Activated CD4-positive, CD25-positive, alpha-beta regulatory T cell treated with anti-CD3 and anti-CD28 coated beads, Interleukin-2, amount 50 U/mL, for 16 hours (primary cell): ENCODE measurements around the gene TVP23B.
A peak's percentile ranks its signal among the peaks of the same experiment; 100 is the strongest.
"Not testable (repeated sequence)": the region's sequence is repeated elsewhere in the genome, so short reads cannot be mapped to it uniquely, and the experiment has no call there.

Source experiments
- DNase-seq: peaks from one replicate; pipeline ENCODE4 v3.0.0-alpha.2; 2020; ENCODE audit warnings: low read depth, low spot score

TVP23B gene

DNA sequence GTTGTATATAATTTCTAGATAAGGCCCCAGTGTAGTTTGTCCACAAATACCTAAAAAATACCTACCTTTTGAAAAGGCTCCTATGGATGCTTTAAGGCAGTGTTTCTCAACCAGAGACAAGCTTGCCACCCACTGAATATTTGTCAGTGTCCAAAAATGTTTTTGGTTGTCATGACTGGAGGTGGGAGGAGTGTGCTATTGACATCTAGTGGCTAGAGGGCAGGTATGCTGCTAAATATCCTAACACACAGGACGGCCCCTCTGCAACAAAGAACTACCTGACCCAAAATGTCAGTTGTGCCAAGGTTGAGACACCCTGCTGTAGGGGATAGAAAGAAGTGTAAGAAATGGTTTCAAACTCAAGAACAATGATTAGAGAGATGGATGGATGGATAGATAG is 10.4 kb downstream of the TVP23B start:
- DNase-seq: not testable (repeated sequence)

DNA sequence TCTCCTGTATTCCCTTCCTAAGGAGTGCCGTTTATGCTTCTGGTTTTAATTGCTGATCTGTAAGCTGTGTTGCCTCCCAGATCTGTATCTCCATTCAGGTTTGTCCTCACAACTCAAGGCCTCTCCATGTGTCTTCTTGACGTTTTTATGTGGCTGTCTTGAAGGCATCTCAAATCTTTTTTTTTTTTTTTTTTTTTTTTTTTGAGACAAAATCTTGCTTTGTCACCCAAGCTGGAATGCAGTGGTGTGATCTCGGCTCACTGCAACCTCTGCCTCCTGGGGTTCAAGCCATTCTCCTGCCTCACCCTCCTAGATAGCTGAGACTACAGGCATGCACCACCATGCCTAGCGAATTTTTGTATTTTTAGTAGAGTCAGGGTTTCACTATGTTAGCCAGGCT is 13.9 kb downstream of the TVP23B start:
- DNase-seq: not testable (repeated sequence)

DNA sequence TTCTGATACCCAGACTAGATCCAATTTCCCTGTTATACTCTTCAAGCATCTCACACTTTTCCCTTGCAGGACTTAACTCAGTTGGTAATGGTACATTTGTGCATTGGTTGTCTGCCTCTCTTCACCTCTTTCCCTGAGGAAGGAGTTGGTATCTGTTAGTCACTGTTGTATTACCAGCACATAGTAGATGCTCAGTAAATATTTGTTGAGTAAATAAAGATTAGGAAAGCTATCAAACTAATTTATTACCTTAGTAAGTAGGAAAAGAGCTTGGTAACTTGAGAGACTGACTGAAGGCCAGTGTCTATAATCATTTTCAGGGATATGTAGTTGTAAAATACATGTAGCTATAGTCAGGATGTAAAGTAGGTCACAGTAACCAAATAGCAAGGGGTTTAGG is 15.9 kb downstream of the TVP23B start:
- DNase-seq: not testable (repeated sequence)

DNA sequence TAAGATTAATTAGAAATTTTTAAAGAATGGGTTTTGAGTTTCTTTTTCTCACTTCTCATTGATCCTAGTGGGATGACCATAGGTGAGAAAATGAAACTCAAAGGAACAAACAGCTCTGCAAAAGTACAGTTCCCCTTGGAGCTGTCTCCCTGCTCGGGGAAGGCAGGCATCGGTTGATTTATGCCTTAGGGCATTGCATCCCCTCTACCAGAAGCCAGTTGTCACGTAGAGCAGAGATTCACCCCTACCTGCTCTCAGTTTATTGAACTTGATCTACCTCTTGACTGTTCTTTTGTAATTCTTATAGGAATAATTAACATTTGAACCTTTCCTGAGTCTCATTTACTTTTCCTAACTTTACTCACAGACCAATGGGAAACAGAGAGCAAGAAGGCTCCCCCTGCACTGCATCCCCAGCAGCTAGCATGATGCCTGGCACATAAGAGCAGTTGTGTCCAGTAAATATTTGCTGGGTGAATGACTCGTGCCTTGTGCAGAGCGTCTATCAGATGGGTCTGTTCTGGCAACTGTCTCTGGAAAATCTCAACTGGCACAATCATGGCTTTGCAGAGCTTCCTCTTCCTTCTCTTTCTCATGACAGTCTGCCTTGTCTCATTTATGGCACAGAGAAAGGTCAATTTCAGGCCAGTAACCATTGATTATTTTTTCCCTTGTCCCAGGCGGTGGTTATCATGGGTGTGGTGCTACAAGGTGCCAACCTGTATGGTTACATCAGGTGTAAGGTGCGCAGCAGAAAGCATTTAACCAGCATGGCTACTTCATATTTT is 22.7 kb downstream of the TVP23B start:
- not testable (repeated sequence) for DNase-seq

DNA sequence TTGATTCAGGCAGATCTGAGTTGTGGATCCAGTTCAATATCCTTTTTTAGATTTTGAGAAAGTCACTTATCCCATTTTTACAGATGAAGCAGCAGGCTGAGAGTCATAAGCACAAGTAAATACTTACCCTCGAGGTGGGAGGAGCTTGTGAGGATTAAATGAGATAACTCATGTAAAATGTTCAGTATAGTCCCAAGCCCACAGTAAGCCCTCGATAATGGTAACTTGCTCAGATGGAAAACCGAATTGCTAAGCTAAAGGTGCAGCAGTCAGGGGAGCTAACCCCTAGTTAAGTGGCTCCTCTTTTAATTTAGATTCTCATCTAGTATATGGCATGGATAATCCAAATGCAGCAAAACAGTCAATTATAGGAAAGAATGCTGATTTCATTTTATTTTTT is 34.9 kb downstream of the TVP23B start:
- DNase-seq: not testable (repeated sequence)

DNA sequence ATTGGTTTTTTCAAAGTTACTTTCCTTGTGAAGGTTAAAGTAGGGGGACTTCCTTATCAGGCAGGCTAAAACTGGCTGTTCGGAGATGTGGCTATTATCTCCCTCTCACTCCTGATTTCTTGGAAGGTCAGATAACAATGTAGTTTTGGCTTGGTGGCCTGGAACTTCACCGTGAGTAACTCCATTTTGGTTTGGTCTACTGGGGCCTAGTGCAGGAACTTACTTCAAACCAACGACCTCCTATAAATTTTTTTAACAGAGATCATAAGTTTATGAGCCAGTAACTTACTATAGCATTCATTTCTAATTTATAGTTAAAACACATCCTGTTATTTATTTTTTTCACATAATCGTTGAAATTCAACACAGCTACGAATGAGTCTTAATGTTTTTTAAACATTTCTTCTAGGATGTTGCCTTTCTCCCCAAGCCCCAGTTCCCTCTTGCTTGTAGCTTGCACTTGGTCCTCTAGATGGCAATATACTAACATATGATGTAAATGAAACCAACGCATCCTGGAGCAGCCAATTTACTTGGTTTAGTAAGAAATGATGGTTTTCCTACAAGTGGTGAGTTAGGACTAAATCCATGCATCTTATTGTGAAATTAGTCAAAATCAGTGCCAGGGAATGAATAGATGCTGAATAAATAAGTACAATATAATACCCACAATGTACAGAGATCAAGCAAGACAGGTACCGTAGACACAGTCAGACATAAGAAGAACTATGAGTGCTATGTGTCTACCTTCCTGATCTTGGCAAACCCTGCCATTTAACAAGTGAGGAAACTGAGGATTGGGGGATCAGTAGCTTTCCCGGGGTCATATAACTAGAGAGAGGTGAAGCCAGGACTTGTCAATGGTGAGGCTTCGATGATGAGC is 35.7 kb downstream of the TVP23B start:
- DNase-seq: peak; percentile 35

DNA sequence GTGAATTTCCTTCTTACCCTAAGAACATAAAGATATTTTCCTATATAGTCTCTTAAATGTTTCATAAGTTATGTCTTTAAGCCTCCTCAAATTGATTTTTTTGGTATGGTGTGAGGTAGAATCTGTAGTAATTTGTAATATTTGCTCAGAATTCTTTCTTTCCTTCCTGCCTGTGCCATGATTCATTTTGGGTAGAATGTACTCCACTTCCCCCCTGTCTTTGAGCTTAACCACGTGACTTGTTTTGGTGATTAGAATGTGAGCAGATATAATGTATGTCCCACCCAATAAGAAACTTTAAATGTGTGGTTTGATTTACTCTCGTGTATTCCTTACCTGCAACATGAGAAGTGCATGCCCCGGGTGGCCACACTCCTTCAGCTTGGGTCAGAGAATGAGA is 40.4 kb downstream of the TVP23B start:
- DNase-seq: not testable (repeated sequence)

DNA sequence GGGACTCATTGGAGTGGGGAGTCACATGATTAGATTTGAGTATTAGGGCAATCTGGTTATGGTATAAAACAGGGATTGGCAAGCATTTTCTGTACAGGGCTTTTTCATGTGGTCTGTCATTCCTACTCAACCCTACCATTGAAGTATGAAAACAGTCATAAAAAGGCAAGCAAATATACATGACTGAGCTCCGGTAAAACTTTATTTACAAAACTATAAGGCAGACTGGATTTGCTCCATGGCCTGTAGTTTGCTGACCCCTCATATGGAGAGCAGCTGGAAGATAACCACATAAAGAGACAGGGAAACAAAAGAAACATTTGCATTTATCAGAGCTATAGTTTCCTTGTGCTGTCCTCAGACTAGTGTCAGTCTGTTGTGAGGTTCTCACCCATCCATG is 46.6 kb downstream of the TVP23B start:
- DNase-seq: not testable (repeated sequence)

DNA sequence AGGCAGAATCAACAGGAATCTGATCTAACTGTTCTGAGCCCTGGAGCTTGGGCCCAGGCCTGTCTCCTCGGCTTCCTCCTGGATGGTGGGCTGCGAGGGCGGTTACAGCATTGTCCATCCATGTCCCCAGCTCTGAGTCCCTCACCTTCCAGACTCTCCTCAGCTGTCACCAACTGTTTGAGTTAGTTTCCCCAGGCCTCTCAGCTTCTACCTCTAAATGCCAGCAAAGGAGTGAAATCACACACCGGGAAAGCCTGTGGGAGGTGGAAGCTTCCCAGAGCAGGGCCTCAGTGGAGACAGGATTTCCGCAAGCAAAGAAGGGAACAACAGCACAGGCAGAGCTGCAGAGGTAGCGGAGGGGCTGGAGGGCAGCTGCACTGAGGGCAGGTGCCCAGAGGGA is 67.5 kb downstream of the TVP23B start:
- DNase-seq: no peak

DNA sequence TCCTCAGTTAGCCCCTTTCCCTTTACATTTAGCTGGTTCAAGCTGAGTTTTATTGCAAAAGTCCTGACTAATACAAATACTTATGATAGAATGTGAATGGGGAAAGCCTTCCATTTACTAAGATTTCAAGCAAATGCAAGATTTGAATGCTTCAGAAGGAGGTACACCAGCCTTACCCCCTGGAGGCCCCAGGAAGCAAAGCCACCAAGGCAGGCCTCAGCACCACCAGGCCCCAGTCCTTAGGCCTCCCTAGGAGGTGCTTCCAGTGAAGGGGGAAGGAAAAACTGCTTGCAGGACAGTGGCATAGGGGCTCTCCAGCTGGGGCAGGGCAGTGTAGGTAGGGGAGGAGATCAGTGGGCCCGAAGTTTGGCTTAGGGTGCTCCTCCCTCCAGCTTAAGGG is 69.7 kb downstream of the TVP23B start:
- no peak for DNase-seq

DNA sequence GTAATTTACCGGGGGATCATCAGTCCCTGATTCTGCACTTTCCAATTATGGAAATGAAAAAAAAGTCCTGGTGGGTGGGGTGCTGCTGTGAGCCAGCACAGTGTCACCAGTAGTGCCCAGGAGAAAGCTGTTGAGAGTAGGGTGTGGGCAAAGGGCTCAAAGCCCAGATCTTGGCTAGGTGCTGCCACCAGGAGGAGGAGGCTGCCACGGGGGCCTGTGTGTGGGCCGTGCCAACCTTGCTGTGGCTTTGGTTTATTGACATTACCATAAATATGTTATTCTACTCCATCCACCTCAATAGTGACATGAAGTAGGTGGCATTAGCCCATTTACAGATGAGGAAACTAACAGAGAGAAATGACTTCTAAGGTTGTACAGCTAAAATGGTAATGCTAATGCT is 70.2 kb downstream of the TVP23B start:
- no peak for DNase-seq

DNA sequence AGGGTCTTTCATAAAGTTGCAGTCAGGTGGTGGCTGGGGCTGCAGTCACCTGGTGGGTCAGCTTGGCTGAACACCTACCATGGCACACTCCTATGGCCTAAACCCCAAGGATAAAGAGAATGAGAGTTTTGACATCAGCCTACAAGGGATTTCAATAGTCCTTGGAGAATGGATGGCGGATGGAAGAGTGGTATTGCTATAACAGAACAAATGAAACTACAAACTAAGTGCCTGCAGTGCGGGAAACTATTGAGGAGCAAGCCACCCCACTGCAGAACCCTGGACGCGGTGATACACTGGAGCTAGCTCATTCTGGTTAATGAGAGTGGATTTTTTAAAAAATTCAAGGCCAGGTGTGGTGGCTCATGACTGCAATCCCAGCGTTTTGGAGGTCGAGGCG is 74.0 kb downstream of the TVP23B start:
- no peak for DNase-seq

DNA sequence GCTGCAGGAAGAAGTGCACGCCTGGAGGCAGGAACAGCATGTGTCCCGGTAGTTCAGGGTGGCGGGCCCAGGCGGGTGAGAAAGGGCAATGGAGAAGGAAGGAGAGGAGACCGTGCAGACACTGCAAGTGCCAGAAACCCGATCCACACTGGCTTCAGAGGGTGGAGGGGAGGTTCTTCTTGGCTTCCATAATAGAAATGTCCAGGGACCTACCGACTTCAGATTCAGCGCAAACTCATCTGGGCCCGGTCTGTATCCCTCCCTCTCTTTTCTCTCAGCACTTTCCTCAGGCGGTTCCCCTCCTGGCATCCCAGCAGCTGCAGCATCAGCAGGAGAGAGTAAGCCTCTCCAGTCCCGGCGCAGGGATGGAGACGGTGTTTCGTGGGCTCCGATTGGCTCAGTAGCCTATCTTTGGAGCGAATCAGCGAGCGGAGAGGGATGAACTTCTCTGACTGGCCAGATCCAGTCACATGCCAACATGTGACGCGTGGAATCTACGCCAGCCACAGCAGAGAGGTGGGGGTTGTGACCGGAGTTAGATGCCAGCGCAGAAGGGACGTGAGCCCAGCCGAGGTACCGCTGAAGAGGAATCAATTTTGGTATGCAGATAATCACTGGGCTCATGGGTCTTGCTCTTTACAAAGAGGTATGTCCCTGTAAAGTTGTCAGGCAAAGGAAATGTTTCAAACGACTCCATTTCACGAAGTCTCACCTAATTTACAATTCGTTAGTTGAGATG is 75.0 kb downstream of the TVP23B start:
- DNase-seq: peak; percentile 81
